H7 (cell line): ENCODE results near the gene BCR. TPM values are rescaled to one million over a fixed set of nuclear protein-coding genes. Genes with fewer than 3 reads are reported as not detected.

Experiments
- DNase-seq: peaks from one replicate; pipeline ENCODE4 v3.0.0; 2012
- H3K27me3 ChIP-seq: 2 replicates; pipeline ENCODE4 v1.6.0; 2011; ENCODE audit warnings: mild to moderate bottlenecking, low read length; ENCODE audit not compliant: control insufficient read depth, insufficient read depth
- H3K36me3 ChIP-seq: replicated peaks from 2 replicates; pipeline ENCODE4 v1.5.1; 2011; ENCODE audit warnings: low read length; ENCODE audit not compliant: control insufficient read depth, insufficient read depth
- H3K4me3 ChIP-seq: 2 replicates; pipeline ENCODE4 v1.5.1; 2011; ENCODE audit warnings: low read depth, mild to moderate bottlenecking, control low read depth, low read length, moderate library complexity; ENCODE audit not compliant: insufficient read depth
- total RNA-seq: library from RNA; depleted of rRNA; stranded (reverse); fragments of >200 nt; shearing (Covaris generic); gene quantifications from 2 replicates; pipeline ENCODE4 v1.2.3, GENCODE V29; 2014

BCR gene
- total RNA-seq, 1 experiment from 2014 or later: 89.1 TPM

DNA sequence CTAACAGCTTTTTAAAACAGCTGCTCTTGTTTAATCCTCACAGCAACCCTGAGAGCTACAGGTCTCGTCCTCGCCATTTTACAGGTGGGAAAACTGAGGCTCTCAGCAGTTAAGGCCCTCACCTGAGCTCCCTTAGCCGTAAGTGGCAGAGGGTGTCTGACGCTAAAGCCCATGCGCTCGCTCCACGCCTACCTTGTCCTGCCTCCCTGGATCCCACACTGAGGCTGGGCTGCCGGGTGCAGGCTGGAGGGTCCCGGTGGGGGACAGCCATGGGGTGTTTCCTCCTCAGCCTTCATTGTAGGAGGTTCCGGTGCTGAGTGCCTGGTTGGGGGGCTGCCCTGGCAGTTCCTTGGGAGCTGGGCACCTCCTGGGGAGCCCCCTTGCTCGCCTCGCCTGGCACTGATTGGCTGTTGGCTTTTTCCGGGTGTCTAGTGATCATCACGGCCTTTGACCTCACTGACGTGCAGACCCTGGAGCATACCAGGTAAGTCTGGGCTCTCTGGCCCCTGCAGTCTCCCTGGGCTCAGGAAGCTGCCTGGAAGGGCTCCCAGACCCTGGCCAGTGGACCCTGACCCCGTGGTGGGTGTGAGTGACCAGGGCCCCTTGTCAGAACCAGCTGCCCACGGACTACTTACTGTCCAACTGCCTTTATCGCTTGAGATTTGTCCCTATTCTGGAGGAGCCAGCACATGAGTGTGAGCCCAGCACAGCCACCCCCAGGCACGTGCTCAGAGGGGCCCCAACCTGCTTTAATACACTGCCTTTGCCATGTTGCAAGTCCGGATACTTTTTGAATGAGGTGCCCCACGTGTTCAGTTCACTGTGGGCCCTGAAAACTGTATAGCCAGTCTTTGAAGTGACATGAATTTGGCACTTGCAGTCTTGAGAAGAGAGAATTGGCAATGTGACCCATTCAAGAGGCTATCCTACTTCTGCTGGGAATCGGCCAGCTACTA is 22.5 kb upstream of the BCR start:
- Histone ChIP-seq H3K27me3 (no peaks in the 10 kb centered on the region), H3K4me3 (no peak overlapping the region), H3K36me3 (no peaks in the 10 kb centered on the region)
- peak; percentile 57 for DNase-seq

- Histone ChIP-seq H3K36me3 (no peaks in the 10 kb centered on the region), H3K27me3 (no peaks in the 10 kb centered on the region), H3K4me3 (no peak overlapping the region)
- DNase-seq: peak; percentile 55
These were observed 21.6 kb upstream of the BCR start for GRCh38 chr22:23158516-23159290.

GRCh38 chr22:23159291-23159630 is 21.0 kb upstream of the BCR start:
- no peak overlapping the region for H3K4me3 ChIP-seq
- no peaks in the 10 kb centered on the region for H3K36me3 ChIP-seq

GRCh38 chr22:23161029-23161428 is 19.3 kb upstream of the BCR start:
- DNase-seq: peak; percentile 27
- no peaks in the 10 kb centered on the region for H3K27me3 ChIP-seq

More at GRCh38 chr22:23159291-23159630, 21.0 kb upstream of the BCR start:
- no peaks in the 10 kb centered on the region for H3K27me3 ChIP-seq
- peak; percentile 42 for DNase-seq

DNA sequence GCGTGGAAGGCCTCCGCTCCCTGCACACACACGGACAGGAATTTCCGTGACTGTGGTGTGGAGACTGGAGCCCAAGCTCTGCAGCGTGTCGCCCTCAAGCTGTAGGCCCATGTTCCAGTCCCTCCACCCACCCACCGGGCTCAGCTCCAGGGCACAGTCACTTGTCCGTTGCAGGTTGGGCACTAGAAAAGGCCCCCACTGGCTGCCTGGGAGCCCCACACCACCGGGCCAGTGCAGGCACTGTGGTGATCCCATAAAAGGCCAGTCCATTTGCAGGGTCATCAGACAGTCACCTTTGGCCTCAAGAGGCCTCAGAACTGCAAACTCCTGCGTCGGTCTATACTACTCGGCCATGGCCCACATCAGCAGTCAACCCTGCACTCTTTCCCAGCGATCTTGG is 18.7 kb upstream of the BCR start:
- Histone ChIP-seq H3K4me3 (no peak overlapping the region), H3K27me3 (no peaks in the 10 kb centered on the region), H3K36me3 (no peaks in the 10 kb centered on the region)
- peak; percentile 37 for DNase-seq

More at GRCh38 chr22:23161029-23161428, 19.3 kb upstream of the BCR start:
- no peaks in the 10 kb centered on the region for H3K36me3 ChIP-seq
- no peak overlapping the region for H3K4me3 ChIP-seq

GRCh38 chr22:23163665-23164064 is 16.6 kb upstream of the BCR start:
- Histone ChIP-seq H3K4me3 (no peak overlapping the region), H3K27me3 (no peaks in the 10 kb centered on the region), H3K36me3 (no peaks in the 10 kb centered on the region)
- DNase-seq: peak; percentile 12

- Histone ChIP-seq H3K36me3 (no peaks in the 10 kb centered on the region), H3K27me3 (no peaks in the 10 kb centered on the region), H3K4me3 (no peak overlapping the region)
- no peak for DNase-seq
These were observed 16.2 kb upstream of the BCR start for GRCh38 chr22:23164091-23164490.

- DNase-seq: no peak
These were observed 14.1 kb upstream of the BCR start for GRCh38 chr22:23166042-23166831.

DNA sequence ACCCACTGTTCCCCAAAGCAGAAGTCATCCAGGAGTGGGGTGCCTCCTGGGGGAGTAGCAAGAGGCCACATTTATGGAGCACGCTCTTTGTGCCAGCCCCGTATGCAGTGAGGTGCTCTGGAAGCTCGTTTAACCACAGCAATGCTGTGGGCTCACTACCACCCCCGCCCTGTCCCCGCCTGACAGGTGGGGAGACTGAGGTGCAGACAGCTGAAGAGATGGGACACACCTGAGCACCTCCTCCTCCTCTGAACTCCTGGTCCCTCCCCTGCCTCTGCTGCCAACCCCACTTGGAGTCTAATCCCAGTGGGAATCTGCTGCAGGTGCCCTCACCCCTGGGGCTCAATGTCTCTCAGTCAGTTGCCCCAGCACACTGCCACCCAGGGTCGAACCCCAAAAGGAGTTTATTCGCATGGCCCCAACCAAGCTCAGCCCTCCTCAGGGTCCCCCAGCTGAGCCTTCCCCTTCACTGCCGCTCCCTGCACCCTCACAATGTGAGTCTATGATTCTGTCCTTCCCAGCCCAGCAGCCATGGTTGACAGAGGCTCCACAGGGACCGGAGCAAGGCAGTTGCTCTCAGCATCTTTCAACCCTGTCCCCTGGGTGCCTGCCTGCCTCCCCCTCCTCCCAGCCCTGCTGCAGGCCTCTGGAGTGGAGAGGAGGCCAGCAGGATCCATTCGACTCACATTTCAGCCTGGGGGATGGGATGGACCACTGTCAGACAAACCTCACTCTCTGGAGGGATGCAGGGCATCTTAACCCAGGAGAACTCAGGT is 13.3 kb upstream of the BCR start:
- no peaks in the 10 kb centered on the region for H3K36me3 ChIP-seq
- H3K27me3 ChIP-seq: no peaks in the 10 kb centered on the region
- H3K4me3 ChIP-seq: no peak overlapping the region
- DNase-seq: peak; percentile 66

More at GRCh38 chr22:23166042-23166831, 14.1 kb upstream of the BCR start:
- no peak overlapping the region for H3K4me3 ChIP-seq
- no peaks in the 10 kb centered on the region for H3K27me3 ChIP-seq
- no peaks in the 10 kb centered on the region for H3K36me3 ChIP-seq

DNA sequence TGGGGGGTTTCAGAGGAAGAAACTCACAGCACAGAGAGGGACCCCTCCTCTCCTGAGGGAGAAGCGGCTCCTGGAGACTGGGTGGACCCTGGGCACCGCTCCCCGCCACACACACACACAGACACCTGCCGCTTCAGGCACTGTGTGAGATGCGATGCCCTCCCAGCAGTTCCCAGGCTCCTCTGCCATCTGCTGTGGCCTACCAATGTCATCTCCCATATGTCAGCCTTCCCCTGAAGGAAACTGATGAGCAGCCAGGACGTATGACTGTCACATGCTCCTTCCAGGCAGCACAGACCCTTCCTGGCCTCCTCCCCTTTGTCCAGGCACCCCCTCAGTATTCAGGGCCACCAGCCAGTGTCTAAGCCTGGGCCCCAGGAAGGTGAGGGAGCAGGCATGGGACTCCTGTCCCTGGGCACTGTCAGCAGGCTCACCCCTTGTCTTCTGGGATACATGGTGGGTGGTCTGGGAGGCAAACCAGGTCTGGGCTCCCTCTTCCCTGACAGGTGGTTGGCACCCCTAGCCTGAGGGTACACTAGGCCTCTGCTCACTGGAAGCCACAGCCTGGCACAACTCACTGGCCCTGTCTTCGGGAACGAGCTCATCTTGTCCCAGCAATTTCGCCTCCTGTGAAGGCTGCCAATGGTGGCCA is 11.8 kb upstream of the BCR start:
- H3K27me3 ChIP-seq: no peaks in the 10 kb centered on the region
- no peaks in the 10 kb centered on the region for H3K36me3 ChIP-seq
- no peak overlapping the region for H3K4me3 ChIP-seq
- no peak for DNase-seq

- Histone ChIP-seq H3K4me3 (no peak overlapping the region), H3K36me3 (no peaks in the 10 kb centered on the region), H3K27me3 (no peaks in the 10 kb centered on the region)
- no peak for DNase-seq
These were observed 11.3 kb upstream of the BCR start for GRCh38 chr22:23169043-23169406.

DNA sequence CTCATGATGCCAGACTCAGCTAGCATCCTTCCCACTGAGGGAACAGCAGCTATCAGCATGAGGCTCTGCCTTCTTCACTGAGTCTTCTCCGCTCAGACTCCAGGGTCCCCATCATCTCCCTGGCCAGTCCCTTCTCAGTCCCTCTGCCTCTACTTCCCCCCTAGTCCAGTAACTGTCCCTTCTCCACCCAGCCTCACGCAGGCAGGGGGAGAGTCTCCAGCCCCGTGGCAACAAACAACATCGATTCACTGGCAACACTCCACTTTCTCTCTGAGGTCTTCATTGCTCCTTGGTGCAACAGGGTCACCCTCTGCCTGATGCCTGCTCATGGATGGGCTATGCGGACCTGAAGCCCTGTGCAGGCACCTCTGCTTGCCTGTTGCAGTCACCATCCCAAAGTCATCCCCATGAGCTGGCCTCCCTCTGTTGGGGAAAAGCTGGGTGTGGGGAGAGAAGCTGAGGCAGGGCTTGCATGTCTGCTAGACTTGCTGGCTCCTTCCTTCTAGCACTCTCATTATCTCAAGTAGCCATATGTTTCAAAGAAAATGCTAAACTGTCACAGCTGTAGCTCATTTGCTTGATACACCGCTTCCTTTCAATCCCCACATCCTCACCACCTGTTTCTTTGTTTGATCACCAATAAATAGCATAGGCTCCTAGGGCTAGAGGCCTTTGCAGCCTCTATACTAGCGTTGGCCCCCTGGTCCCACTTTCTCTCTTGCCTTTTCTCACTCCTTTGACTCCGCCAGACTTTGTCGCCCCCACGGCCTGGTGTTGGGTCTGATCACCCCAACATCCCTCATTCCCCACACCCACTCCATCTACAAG is 4.3 kb upstream of the BCR start:
- no peak overlapping the region for H3K4me3 ChIP-seq
- no peak for DNase-seq
- peaks cover 1% of the 10 kb centered on the region; the same call in 1 of the 2 replicates for H3K36me3 ChIP-seq
- peaks cover 2% of the 10 kb centered on the region; the same call in 1 of the 2 replicates for H3K27me3 ChIP-seq

DNA sequence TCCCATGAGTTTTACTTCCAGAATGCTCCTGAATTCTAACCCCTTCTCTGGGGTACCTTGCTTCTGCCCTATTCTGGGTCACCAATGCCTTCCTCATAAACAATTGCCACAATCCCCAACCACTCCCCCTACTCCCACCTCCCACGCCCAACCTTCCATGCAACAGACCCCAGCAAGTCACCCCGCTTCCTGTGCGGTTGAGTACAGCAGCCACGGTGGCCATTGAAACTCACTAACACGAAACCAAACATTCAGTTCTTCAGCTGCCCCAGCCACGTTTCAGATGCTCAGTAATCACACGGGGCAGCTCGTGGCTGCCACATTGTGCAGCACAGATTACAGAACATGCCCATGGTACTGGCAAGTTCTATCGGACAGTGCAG is 3.7 kb upstream of the BCR start:
- DNase-seq: no peak
- peaks cover 6% of the 10 kb centered on the region for H3K27me3 ChIP-seq

More for the DNA sequence above, 3.7 kb upstream of the BCR start:
- Histone ChIP-seq H3K36me3 (peaks cover 1% of the 10 kb centered on the region; the same call in 1 of the 2 replicates), H3K4me3 (no peak overlapping the region)
